Measurements from ENCODE around the gene NTM.

Gene NTM

DNA sequence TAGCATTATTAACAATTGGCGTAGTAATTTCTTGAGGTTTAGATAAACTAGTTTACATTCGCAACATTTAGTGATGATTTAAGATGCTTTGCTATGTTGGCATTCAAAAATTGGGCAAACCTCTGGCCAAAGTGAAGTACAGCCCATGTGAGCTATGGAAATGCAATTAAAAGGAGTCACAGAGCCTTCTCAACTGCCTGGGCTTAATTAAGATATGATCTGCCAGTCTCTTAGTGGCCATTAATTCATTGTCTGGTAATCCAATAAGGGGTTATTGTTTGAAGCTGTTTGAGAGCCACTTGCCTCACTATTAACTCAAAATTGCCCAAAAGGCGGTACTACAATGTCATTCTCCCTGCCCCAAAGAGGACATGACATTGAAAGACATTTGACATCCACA lies 608.9 kb downstream of the NTM start:
- DNase-seq: no peak

DNA sequence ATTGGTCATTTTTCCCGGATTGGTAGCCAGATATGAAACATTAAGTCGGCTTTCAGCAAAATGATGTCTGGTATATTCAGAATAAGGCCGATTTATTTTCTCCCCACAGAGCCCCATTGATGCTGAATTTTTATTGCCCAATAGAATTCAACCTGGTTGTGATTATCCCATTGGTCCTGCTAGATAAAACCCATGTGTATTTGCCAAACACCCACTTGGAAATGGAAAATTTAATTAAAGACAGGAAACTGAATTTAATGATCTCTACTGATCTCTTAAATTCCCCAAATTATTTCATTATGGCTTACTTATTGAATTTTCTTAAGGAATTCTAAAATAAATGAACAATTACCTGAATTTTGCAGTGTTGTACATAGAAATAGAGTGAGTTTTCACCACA lies 609.8 kb downstream of the NTM start:
- no peak for DNase-seq

DNA sequence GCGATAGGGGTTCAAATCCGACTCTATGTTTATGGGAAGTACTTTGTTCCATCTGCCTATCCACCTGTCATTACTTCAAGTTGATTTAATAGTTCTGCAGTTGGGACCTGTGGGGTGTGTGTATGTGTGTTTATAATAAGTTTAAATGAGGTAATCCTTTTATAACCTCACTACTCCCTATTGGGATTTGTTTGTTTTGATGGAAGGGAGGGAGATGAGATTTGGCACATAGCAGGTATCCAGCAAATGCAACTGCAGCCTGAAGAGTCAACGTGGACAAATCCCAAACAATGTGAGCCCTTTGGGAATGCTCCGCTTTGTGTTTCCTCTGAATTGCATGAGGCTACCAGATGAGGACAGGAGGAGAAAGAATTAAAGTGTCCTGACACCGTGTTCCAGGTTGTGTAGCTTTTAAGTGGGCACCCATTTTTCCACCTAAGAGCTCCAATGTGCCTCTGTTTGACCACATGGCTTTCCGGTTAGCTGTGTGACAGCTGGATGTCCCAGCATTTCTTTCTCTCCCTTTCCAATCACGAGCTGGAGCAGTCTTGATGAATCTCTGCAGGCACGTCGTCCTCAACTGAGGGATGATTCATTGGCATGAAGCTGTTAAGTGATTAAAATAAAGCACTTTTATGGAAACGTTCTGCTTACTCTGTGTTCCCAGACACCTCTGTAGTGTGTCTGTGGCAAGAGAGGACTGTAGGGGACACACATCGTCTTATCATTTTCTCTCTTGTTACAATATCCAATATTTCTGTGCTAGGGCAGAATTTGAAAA lies 610.7 kb downstream of the NTM start:
- DNase-seq: no peak

DNA sequence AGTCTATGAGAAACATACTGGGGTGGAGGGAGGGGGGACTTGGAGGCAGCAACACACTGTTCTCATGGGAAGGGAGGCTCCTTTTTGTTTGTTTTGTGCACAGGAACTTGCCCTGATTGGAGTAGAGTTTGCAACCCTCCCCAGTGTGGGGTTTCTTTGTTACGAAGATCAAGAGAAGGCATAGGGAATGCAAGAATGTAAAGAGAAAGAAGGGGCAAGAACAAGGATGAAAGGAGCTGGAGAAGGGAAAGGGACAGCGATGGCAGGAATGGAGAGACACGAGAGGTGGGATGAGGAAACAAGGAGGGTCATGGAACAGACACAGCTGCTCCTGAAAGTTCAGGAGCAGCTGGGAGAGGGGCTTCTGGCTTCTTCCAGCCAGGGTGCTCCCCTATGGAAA lies 611.7 kb downstream of the NTM start:
- no peak for DNase-seq

DNA sequence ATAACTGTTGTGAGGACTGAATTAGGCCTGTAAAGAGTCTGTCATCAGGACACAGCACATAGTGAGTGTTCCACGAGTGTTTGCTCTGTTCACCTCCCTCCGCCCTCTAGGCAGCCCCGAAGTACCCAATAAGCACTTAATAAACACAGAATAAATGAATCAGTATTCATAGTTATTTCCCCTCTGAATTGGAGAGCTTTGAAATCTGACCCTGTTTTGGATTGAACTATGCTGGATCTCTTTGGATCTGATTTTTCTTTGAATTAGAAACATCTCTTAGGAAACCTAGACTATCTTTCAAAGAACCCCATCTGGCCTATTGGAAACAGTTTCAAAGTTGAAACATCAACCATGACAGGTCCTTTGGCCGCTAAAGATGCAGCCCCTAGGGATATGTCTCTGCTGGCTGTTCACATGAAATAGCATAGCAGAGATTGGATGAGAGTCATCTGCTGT lies 615.5 kb downstream of the NTM start:
- DNase-seq: no peak

DNA sequence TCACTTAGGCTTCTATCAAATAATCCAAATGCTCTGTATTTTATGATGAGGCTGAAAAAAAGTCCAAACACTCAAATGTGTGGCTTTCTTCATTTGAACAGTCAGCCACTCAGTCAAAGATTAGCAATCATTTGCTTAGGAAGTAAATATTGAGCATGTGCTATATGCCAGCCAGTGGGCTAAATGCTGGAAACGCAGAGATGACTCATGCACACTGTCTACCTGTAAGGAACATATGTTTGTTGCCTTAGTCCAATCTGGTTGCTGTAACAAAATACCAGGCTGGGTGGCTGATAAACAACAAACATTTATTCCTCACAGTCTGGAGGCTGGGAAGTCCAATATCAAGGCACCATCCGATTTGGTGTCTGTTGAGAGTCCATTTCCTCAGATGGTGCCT lies 617.3 kb downstream of the NTM start:
- no peak for DNase-seq

DNA sequence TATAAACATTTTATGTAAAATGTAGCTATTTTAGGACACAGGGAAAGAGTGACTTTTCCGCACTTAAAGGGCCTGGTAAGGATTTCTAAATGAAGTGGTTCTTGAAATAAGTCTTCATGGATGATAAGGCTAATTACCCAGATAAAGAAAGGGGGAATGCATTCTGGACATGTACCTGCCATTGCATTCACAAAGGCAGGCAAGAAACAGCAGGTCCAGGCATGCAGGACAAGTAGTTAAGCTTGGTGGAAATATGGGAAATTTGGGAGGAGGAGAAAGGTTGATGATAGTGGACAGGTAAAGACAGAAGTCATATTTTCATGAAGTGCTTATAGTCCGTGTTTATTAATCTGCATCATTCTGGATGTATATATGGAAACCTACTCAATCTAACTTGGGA lies 621.2 kb downstream of the NTM start:
- no peak for DNase-seq

DNA sequence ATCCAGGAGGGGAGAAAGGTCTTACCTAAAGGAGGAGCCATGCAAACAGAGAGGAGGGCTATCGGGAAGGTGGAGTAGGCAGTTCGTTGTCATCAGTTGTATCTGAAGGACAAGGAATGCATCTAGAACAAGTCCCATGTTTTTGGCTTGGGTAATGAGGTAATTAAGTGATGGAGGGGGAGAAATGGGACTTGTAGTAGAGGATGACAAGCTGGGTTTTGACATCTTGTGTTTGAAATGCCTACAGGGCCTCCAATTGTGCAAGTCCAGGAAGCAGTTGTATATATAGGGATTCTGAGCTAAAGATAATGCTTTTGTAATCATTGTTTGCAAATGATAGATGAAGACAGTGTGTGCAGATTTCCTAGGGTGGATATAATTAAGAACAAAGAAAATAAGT lies 622.8 kb downstream of the NTM start:
- no peak for DNase-seq

DNA sequence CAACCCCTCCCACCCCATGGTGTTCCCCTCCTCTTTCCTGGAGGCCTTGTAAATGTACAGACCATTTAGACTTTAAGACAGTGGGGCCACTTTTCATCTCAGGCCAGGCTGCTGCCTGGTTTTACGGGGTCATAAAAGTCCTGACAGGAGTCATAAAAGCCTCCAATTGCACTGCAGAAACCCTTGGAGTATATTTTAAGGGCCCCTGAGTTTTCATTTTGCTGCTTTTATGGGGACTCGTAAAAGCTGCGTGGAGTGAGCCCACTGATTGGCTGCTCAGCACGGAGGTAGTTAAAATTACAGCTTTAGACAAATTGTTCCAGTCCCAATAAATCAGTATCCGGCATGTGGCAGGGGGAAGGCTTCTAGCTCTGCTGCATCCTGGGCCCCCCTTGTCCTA lies 627.6 kb downstream of the NTM start:
- DNase-seq: no peak

DNA sequence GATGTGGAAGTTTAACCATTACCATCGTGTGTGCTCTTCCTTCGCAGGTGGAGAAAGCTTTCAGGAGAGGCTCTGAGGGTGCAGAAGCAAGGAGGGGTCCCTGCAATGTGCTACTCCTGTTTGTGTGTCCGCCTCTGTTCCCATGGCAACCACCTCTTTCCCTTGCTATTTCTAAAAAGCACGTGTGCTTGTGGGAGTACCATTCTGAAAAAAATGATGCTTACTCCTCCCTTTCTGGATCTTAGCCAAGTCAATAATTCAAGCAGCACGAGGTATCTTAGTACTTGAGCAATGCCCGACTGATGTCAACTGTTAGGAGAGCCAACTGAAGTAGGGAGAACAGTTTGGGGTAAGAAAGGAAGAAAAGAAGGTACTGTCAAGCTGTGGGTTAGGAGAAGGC lies 628.7 kb downstream of the NTM start:
- no peak for DNase-seq

DNA sequence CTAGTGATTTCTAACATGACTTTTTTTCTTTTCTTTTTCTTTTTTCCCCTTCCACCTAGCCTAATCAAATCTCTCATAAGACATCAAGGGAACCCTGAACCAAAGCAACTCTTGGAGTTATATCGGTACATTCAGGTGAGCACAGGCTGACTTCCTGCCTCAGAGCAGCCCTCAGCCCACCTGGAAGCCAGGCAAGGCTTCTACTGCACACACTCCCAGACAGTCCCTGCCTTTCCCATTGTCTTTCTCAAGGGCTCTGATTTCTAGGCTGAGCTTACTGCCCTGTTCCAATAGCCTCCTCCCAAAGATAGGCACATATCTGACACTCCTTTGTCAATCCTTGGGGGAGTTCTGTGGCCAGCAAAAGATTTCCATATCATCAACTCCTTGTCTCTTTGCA lies 629.5 kb downstream of the NTM start:
- DNase-seq: no peak

DNA sequence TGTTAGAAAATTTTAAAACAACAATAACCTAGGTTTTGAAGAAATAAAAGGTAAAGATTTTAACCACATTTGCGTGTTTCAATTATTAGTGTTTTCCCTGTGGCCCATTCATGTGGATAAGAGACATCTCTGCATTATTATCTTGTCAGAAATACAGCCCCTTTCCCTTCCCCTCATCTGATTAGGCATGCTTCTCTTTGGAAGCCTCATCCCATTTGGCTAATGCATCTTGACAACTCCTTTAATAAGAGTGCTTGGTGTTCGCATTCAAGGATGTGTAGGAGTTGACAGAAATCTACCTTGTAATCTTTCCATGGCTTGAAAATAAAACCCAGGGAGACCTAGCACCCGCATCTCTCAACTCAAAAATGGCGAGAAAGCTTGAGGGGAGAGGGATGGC lies 635.5 kb downstream of the NTM start:
- DNase-seq: no peak

DNA sequence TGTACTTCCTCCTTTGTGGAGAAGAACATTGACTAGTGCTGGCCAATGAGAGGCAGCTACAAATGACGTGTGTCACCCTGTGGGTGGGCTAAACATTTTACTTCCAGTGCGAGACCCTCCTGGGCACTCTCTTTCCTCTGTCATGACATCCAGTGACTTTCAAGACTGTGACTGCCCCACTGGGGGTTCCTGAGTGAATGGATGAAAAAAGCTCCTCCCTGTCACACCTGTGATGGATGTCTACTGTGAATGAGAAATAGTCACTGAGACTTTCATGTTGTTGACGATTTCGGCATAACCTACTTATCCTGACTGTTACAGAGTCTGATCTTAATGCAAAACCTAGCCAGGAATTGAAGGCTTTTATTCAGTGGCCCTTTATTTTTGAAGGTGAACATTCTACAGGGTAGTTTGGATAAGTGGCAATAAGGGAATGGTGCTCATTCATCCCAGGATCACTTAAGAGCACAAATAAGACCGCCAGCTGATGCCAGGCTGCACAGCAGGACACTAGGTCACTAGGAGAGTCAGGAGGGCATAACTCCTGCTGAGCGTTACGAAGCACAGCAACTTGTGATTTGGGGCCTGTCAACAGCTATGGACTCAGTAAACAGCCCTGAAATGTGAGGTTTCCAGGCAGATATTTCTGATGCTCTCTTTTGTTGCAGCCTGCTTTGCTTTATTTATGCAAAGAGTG lies 636.6 kb downstream of the NTM start:
- DNase-seq: no peak

DNA sequence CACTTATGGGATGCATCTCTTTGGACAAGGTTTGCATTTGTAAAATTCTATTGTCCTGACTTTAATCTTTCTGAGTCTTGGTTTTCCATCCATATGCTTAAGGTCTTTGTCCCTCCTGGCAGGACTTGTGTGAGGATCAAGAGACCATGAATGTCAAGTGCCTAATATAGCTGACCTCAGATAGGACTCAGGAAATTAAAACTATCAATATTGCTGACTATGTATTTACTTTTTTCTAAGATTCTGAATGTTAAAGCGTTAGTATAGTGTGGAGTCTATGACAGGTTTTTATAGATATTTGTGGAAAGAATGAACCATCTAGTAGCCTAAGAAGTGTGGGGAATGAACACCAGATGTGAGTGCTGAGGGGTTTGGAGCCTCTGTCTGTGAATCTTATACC lies 637.8 kb downstream of the NTM start:
- DNase-seq: no peak

DNA sequence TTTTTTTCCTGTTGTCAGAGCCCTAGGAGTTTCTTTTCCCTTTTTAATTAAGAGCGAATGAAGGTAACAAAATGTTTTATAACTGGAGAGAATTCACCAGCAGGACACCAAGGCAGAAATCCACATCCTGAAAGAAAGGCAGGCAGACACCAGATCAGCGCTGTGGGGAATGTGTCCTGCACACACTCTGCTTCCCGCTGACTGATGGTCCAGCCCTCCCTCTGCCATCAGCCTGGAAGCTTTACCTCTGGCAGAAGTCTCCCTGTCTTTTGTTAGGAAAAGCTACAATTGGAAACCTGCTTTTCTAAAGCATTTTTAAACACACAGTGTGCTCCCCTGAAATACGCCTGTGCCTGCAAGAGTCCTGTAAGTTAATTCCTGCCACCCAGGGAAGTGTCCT lies 638.5 kb downstream of the NTM start:
- no peak for DNase-seq

DNA sequence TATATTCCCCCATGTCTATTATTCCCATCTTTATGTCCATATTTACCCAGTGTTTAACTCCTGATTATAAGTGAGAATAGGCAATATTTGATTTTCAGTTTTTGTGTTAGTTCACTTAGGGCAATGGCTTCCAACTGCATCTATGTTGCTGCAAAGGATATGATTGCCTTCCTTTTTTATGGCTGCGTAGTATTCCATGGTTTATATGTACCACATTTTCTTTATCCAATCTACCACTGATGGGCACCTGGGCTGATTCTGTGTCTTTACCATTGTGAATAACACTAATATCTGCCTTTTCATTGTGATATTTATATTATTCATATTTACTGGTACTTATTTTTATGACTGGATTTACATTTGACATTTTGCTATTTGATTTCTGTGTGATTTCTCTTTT lies 649.6 kb downstream of the NTM start:
- DNase-seq: no peak

DNA sequence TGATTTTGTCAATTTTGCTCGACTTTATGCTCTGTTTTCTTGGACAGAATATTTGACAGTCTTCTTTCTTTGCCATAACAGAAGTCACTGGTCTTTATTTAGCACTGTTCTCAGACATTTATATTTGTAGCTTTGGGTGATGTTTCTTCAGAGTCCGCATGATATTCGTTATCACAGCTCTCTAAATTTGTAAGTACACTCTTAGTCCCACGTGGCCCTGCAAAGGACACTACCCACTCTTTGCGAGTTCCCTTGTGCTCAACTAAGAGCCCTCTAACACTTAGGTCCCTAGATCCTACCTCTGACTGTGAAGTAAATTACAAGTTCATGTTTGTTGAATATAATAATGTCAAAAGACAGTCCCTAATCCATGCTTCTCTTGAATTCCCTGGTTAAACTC lies 651.9 kb downstream of the NTM start:
- DNase-seq: no peak

DNA sequence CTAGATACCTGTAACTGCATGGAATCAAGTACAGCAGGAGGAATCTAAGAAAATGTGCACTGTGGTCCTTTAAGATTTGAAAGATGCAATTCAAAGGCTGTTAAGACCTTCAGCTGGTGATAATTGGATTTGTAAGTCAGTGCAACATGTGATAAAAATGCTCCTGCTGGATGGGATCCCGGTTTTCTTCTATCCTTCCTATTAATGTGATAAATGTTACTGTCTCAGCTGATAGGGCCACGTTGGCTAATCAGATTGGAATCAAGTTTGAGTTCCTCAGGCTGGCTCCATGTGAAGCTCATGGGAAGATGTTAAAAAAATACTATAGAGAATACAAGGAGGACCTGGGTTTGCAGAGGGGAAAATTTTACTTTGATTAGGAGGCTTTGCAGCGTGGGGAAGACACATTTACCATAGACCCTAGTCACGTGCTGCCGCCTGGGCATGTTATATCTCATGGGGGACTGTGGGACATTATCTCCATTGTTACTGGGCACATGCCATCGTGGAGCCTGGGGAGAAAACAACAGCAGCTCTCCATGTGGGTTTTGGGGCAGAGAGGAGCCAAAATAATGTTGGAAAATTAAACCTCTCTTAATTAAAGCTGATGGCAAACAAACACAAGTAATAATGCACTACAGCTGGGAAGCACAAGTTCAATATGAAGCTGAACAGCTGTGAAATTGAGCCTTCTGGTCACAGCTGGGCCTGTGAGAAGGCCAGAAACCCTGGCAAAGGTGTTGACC lies 652.5 kb downstream of the NTM start:
- DNase-seq: no peak

DNA sequence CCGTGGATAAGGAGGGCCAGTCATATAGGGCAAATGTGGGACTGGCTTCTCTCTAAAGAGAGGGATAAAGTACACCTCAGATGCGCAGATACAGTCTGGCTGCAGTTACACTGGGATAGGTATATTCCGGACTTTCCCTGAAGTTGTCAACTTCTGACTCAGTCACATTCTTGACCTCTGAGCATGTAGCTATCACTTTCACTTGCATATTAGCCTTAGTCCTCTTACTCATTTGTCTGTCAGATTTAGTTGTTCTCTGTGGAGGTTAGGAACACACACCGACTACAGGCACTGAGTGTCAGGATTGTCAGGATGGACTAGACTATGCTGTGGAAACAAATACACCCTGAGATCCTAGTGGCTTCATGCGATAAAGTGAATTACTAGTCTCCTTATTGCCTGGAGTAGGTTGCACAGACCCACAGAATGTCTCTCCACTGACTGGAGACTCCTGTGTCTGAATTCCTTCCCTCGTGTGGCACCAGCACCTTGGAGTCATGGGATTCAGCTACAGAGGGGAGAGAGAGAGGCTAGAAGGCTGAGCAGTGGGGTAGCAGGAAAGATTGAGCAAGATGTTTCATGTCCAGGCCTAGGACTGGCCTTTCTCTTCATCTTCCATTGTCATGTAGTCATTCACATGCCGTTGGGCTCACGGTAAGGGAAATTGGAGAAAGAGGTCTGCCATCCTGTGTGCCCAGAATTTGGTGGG lies 654.3 kb downstream of the NTM start:
- no peak for DNase-seq

DNA sequence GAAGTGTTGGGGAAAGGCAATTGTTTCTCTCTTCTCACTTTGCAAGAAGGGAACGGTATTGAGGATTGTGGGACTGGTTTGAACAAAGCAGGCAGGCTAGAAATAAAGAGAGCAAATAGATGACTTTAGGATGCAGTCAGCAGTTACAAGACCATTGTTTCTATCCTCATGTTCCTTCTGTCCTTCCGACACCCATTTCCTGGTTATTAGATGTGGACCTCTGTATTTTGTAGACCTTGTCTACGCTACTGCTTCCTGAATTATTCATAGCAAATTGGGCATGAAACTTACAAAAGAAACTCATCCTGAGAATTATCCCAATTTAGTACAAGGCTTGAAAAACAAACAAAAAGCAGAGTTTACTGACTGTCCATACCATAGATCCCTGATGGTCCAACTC lies 656.3 kb downstream of the NTM start:
- DNase-seq: no peak

DNA sequence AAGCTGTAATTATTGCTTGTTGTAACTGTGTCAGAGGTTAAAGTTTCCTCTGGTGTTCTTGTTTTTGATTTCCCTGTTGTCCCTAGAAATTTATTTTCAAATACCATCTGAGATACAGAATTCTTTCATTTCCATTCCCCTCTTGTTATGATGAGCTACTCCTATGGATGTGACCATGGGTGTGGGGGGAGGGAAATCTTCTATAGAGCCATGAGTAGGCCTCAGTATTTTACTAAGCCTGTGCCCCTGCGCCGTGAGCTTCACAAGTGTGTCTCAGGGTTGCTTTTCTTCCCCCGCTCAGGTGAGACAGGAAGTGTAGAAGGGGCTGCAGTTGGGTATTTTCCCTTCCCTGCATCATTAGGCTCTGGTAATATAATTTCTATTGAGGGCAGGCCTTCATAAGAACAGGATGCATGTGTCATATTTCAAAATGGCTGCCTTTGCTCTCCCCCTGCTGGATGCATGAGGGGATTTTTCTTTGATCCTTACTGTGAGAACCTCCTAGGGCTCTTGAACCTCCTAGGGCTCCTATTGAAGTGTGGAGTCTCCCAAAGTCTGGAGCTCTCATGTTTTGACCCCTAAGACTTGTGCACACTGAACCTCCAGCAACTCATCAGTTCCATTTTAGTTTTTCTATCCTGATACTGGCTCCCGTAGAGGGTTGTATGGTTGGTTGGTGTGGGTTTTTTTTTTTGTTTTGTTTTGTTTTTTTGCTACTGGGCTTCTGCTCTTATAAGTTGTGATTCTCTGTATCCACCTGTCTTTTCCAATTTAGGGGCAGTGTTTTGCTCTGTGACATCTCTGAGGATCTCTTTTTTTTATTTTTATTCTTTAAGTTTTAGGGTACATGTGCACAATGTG lies 658.2 kb downstream of the NTM start:
- DNase-seq: no peak

DNA sequence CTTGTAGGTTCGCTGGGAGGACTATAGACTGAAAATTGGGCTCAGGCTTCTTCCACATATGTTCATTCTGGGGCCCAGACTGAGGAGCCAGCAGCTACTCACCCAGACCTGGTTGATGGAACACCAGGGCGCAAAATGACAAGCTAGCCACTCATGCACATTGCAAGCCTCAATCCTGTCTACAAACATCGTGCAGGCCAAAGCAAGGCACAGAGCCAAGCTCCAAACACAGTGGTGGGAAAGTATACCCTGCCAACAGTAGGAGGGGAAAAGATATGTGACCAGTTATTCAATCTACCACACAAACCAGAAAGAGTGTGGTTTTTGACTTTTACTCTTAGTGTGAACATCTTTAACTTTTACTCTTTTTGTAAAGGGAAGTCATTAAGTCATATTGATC lies 660.5 kb downstream of the NTM start:
- DNase-seq: no peak

Measured in CD4-positive, alpha-beta T cell treated with Interleukin-17A for 4 hours (primary cell).